Omental fat pad (tissue), 4 donors: Measurements from ENCODE around the gene CELF1. TPM values are rescaled to one million over a fixed set of nuclear protein-coding genes. Genes with fewer than 3 reads are reported as not detected.
"Not testable (repeated sequence)": the region's sequence is repeated elsewhere in the genome, so short reads cannot be mapped to it uniquely, and the experiment has no call there.

Experiments used
- ATAC-seq: fragments of 150-250 bp; one replicate; pipeline ENCODE4 v1.9.1; 2016; ENCODE audit warnings: mild to moderate bottlenecking, moderate library complexity; ENCODE audit not compliant: low FRiP score
- DNase-seq: peaks from one replicate; pipeline ENCODE4 v3.0.0-alpha.2; 2019; ENCODE audit warnings: low spot score
- CTCF ChIP-seq, 3 donors: fragments of 450-650 bp; IDR thresholded peaks; one replicate each; pipeline ENCODE4 v1.5.1; 2016 to 2017; ENCODE audit warnings: antibody characterized with exemption in 3 of 3, mild to moderate bottlenecking in 3 of 3, moderate library complexity in 2 of 3
- total RNA-seq, 4 donors: library from RNA; depleted of rRNA; stranded (reverse); fragments of >200 nt; gene quantifications; one replicate each; pipeline ENCODE4 v1.1.0, GENCODE V29; 2016

The CELF1 gene
- total RNA-seq, 4 donors from 2014 or later, result 90.3 to 126 (median 110) TPM

GRCh38 chr11:47538741-47539565 lies 14.0 kb downstream of the CELF1 start:
- TF ChIP-seq CTCF (IDR thresholded peaks at IDR 0.05), result no peak
- ATAC-seq (no peak), DNase-seq (no peak)

GRCh38 chr11:47536915-47537314 lies 16.0 kb downstream of the CELF1 start:
- TF ChIP-seq CTCF (IDR thresholded peaks at IDR 0.05), result no peak
- ATAC-seq (no peak), DNase-seq (no peak)

GRCh38 chr11:47534704-47535251 lies 18.2 kb downstream of the CELF1 start:
- DNase-seq (no peak), ATAC-seq (no peak)
- TF ChIP-seq CTCF (IDR thresholded peaks at IDR 0.05), result no peak

GRCh38 chr11:47533690-47534151 lies 19.2 kb downstream of the CELF1 start:
- ATAC-seq, result no peak
- no peak for DNase-seq
- TF ChIP-seq CTCF (IDR thresholded peaks at IDR 0.05), result no peak

GRCh38 chr11:47532597-47533213 lies 20.2 kb downstream of the CELF1 start:
- ATAC-seq (no peak), DNase-seq (no peak)
- TF ChIP-seq CTCF (IDR thresholded peaks at IDR 0.05), result no peak

- TF ChIP-seq CTCF (IDR thresholded peaks at IDR 0.05), result no peak
- DNase-seq (no peak), ATAC-seq (no peak)
Measured at GRCh38 chr11:47531666-47532065, 21.3 kb downstream of the CELF1 start.

- ATAC-seq, DNase-seq: not testable (repeated sequence)
Measured at GRCh38 chr11:47530721-47531120, 22.2 kb downstream of the CELF1 start.
